Islet of Langerhans (tissue), 1 donor: ENCODE measurements around the gene AGAP5.

ENCODE experiments used
- FAIRE-seq: peaks from one replicate; lab custom pipeline; 2011; peaks lifted over from hg19 to GRCh38; lab: Jason Lieb, UNC

Gene AGAP5

DNA sequence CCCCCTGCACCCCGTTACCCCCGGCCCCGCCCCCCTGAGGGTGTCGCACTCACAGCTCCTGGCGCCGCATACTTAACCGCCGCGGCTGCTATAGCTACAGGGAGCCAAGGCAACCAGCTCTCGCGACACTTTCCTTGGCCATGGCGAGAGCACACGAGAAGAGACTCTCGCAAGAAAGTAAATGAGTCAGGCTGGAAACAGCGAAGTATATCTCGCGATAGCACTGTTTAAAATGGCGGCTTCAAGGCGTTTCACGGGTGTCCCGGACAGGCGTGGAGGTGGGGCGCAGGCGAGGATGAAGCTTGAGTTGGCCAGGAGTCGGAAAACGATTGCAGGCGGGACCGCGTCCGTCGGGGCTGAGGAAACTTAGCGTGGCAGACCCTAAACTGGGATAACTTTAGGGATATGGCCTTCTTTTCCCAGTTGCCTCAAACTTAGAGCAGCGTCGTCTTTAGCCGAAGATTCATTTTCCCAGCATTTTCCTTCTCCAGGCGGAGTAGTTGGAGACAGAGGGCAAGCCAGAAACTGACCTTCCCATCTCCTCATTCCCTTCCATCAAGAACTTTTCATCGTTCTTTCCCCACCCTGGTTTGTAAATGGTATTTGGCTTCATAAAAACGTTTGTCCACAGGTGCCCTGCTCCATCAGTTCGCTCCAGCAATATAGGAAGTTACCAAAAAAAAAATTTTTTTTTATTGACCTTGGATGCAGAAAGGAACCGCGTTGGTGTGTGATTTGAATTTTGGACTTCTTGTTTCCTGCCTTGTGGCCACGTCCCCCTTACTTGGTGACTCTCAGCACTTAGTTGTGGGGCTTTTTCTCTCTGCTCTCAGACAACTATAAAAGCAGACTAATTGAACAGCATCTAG, 71.8 kb downstream of the AGAP5 start:
- peak; percentile 69 for FAIRE-seq

DNA sequence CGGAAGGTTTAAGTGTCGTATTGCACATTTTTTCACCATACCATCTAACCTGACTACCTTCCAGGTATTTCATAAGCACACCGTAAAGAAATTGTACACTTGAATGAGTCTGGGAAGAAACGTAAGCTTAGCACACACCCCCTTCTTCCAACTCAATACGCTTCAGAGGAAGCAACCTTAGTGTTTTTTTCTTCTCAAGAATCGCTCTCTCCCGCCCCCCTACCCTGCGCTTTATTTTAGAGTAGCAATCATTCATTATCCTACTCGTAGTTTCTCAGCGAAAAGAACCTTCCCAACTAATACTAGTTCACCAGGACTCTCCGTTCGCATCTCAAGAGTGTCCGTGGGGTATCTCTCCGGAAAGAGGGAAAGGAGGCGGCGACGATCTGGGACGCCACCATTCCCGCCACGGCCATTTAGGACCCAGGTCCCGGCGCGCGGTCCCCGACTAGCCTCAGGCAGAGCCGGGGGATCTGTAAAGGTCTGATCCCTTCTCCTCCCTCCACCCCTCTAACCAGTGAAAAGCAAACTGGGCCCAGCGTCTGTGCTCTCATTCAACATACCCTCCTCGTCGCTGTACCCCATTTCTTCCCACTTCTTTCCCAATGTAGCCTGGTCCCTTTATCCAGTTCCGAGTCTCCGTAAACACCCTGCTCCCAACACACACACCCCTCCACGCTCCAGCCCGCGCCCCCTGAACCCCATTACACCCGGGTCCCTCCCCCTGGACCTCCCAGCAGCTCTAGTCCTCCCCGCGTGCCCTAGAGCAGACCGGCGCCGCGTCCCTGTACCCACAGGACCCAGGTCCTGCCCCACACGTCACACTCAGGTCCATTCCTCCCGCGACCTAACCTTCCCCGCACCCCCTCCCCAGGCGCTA, 72.7 kb downstream of the AGAP5 start:
- no peak for FAIRE-seq
